ENCODE results near the gene FAM3A. TPM values are rescaled to one million over a fixed set of nuclear protein-coding genes. Genes with fewer than 3 reads are reported as not detected.

FAM3A gene
- total RNA-seq, 1 experiment from 2014 or later, result 15.6 TPM

DNA sequence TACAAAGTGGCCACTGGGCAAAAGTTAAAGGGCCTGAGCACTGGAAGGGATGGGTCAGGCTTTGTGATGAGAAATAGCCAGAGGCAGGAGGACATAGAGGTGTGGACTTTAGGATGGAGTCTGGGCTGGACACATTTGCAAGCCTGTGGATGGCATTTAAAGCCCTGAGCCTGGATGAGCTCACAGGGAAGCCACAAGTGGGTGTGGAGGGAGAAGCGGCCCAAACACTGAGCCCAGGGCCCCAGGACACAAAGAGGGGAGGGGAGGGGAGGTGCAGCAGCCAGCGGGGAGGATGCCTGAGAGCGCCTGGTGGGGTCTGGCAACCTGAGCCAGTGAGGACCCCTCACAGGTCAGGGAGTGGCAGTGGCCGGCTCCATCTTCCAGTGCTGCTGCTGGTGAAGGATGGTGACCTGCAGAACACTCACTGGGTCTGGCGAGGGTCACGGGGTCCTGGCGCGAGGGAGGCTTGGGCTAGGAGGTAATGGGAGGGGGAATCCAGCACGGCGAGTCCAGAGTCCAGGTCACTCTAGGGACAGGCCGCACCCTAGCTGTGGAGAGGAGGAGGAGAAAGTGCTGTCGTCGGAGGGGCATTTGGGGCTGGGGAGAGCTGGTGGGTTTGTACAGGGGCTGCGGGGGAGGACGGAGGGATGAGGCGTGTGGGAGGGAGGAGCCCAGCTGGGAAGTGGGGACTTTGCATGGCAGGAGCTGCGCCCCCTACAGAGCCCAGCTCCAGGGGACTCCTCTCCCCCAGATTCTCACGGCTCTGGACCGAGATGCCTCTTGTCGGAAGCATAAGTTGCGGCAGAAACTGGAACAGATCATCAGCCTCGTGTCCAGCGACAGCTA lies 44.0 kb downstream of the FAM3A start:
- no peaks in the 10 kb centered on the region for H3K9me3 ChIP-seq (ENCODE audit: control insufficient read depth in 1 of 2, insufficient read depth in 1 of 2, low read depth in 1 of 2, low read length in 2 of 2)
- H3K4me3 ChIP-seq (replicated peaks in 1 of 2; ENCODE audit: low read depth in 1 of 2, low read length in 2 of 2), result no peak overlapping the region
- TF ChIP-seq POLR2A (IDR thresholded peaks at IDR 0.05; ENCODE audit: borderline replicate concordance, extremely low read depth, insufficient read depth, insufficient read length), result no peak
- TF ChIP-seq ZBTB33 (IDR thresholded peaks at IDR 0.05; ENCODE audit: extremely low read depth, insufficient replicate concordance, low read length), result no peak
- no peak for TF ChIP-seq SIN3A (IDR thresholded peaks at IDR 0.05; ENCODE audit: low read depth)
- TF ChIP-seq EZH2phosphoT487 (IDR thresholded peaks at IDR 0.05; ENCODE audit: borderline replicate concordance), result no peak
- TF ChIP-seq JUND (IDR thresholded peaks at IDR 0.05), result no peak
- no peak for TF ChIP-seq EZH2 (IDR thresholded peaks at IDR 0.05)
- TF ChIP-seq ZNF274 (IDR thresholded peaks at IDR 0.05; ENCODE audit: low read depth, low read length), result no peak
- no peak for TF ChIP-seq SRF (IDR thresholded peaks at IDR 0.05; ENCODE audit: low read depth)
- TF ChIP-seq POLR2AphosphoS5 (IDR thresholded peaks at IDR 0.05; ENCODE audit: low read depth, low read length), result no peak
- no peak for TF ChIP-seq EGR1 (IDR thresholded peaks at IDR 0.05; ENCODE audit: low read depth)
- TF ChIP-seq ZFX (IDR thresholded peaks at IDR 0.05), result no peak
- TF ChIP-seq TCF7L2 (IDR thresholded peaks at IDR 0.05; ENCODE audit: borderline replicate concordance, extremely low read depth, insufficient read depth, insufficient read length), result no peak
- TF ChIP-seq, protein P1, sequence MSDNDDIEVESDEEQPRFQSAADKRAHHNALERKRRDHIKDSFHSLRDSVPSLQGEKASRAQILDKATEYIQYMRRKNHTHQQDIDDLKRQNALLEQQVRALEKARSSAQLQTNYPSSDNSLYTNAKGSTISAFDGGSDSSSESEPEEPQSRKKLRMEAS (IDR thresholded peaks at IDR 0.05), result no peak
- no peak for DNase-seq (ENCODE audit: low read depth, low spot score)
- ATAC-seq, result no peak
- ChIA-PET RAD21 (ENCODE audit: low non-redundant PET in 1 of 2, low total read pairs in 2 of 2, uncharacterized antibody in 2 of 2, unreplicated experiment in 2 of 2) (no interaction called here), CTCF (no interaction called here), POLR2A (no interaction called here)
- H3K9ac ChIP-seq (ENCODE audit: low read length), result no peak overlapping the region
- no peaks in the 10 kb centered on the region for H3K4me1 ChIP-seq (ENCODE audit: control insufficient read depth in 1 of 2, insufficient read depth in 2 of 2, low read length in 2 of 2)
- H2AFZ ChIP-seq (ENCODE audit: low read depth, low read length, poor library complexity, severe bottlenecking), result no peak overlapping the region
- no peak overlapping the region for H3K27ac ChIP-seq (ENCODE audit: low read depth, low read length)
- no peaks in the 10 kb centered on the region for H3K79me2 ChIP-seq (ENCODE audit: insufficient read depth, low read length)
- no peaks in the 10 kb centered on the region for H3K9me2 ChIP-seq (ENCODE audit: insufficient read depth)
- H3K27me3 ChIP-seq (ENCODE audit: insufficient read depth, low read length), result no peaks in the 10 kb centered on the region
- no peaks in the 10 kb centered on the region for H4K20me1 ChIP-seq (ENCODE audit: insufficient read depth)
- H3K36me3 ChIP-seq (ENCODE audit: control insufficient read depth in 1 of 2, insufficient read depth in 2 of 2, low read length in 2 of 2), result no peaks in the 10 kb centered on the region; a peak in 1 of 4 replicates
- H3K4me2 ChIP-seq (ENCODE audit: low read length), result no peak overlapping the region
- no TSS peak for BruUV-seq (replicated peaks)
- intact Hi-C loops (cut with micrococcal nuclease), result no loop called here
